Stomach (tissue), 9 donors: ENCODE results near the gene AMELX. TPM values are rescaled to one million over a fixed set of nuclear protein-coding genes. Genes with fewer than 3 reads are reported as not detected.

Source experiments
- DNase-seq, 2 donors: peaks; one replicate each; pipeline versions ENCODE4 v3.0.0 to v3.0.0-alpha.2; 2013 to 2019
- H3K27ac ChIP-seq, 5 donors: fragments of 200-600 bp in 4 of 5; sonication (generic) in 4 of 5; one replicate each; pipeline ENCODE4 v1.5.1; 2013 to 2019; ENCODE audit warnings: mild to moderate bottlenecking in 1 of 5, moderate library complexity in 1 of 5
- H3K27me3 ChIP-seq, 3 donors: fragments of 200-600 bp; sonication (generic); one replicate each; pipeline ENCODE4 v1.5.1; 2017 to 2019; ENCODE audit warnings: mixed run types in 1 of 3
- H3K36me3 ChIP-seq, 4 donors: fragments of 200-600 bp; sonication (generic); 1 replicate in 3 of 4; 2 replicates in 1 of 4; pipeline ENCODE4 v1.5.1; 2016 to 2019
- H3K4me1 ChIP-seq, 4 donors: fragments of 200-600 bp; sonication (generic); one replicate each; pipeline ENCODE4 v1.5.1; 2016 to 2019
- H3K4me3 ChIP-seq, 4 donors: fragments of 200-600 bp; sonication (generic) in 3 of 4; one replicate each; pipeline ENCODE4 v1.5.1; 2016 to 2019; ENCODE audit warnings: mild to moderate bottlenecking in 1 of 4
- H3K9me3 ChIP-seq, 4 donors: fragments of 200-600 bp; sonication (generic); one replicate each; pipeline ENCODE4 v1.5.1; 2016 to 2019
- EP300 ChIP-seq: sonication (generic); formaldehyde crosslinking; IDR thresholded peaks from one replicate; pipeline ENCODE4 v1.6.1; 2017; ENCODE audit warnings: antibody characterized with exemption
- POLR2A ChIP-seq, 4 donors: fragments of 450-650 bp; IDR thresholded peaks; one replicate each; pipeline ENCODE4 v1.6.1; 2016; ENCODE audit warnings: antibody characterized with exemption in 4 of 4, control low read depth in 2 of 4, mild to moderate bottlenecking in 1 of 4, moderate library complexity in 1 of 4
- POLR2AphosphoS5 ChIP-seq, 3 donors: sonication (generic); formaldehyde crosslinking; IDR thresholded peaks; one replicate each; pipeline ENCODE4 v1.6.1; 2016; ENCODE audit warnings: antibody characterized with exemption in 3 of 3
- WGBS, 5 donors: extraction: QIAGEN DNeasy Blood & Tissue Kit in 3 of 5; methylation state at CpG; one replicate each; pipeline versions ENCODE4 v1.1.5 to v1.1.7; 2013 to 2018; 5-methylcytosine and 5-hydroxymethylcytosine counted together
- intact Hi-C: fragments of 100-400 bp; cut with DNase I; formaldehyde crosslinking; loops from one replicate; pipeline ENCODE4 v1.15.1; 2023; ENCODE audit warnings: low total_unique reads
- polyA plus RNA-seq, 3 donors: library from polyadenylated mRNA; stranded (reverse); fragments of 200-250 nt; gene quantifications; one replicate each; pipeline ENCODE4 v1.2.3, GENCODE V29; 2013
- total RNA-seq, 5 donors: library from RNA; depleted of rRNA; stranded (reverse); fragments of >200 nt; gene quantifications; one replicate each; pipeline versions ENCODE4 v1.1.0 to v1.2.3, GENCODE V29; 2014 to 2016
- TF ChIP-seq, protein P1 (sequence below), 7 experiments: fragments of 450-650 bp in 4 of 7; fragments of 200-600 bp in 3 of 7; sonication (generic) in 3 of 7; IDR thresholded peaks; one replicate each; pipeline ENCODE4 v1.5.1; 2016 to 2019; ENCODE audit warnings: antibody characterized with exemption in 7 of 7, control low read depth in 2 of 7, mild to moderate bottlenecking in 1 of 7
- donor health status: healthy with polysubstance abuse.
- donor health status: Bipolar disorder and iron deficiency.
- donor health status: healthy.

The AMELX gene
- total and polyA plus RNA-seq, 8 donors, result not detected

DNA sequence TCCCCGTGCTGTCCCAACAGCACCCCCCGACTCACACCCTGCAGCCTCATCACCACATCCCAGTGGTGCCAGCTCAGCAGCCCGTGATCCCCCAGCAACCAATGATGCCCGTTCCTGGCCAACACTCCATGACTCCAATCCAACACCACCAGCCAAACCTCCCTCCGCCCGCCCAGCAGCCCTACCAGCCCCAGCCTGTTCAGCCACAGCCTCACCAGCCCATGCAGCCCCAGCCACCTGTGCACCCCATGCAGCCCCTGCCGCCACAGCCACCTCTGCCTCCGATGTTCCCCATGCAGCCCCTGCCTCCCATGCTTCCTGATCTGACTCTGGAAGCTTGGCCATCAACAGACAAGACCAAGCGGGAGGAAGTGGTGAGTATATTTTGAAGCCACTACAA is 5.4 kb downstream of the AMELX start:
- Histone ChIP-seq H3K4me1 (peaks cover 0 to 10% (median 0%) of the 10 kb centered on the region in 4 donors), H3K9me3 (no peaks in the 10 kb centered on the region), H3K27me3 (peaks cover 0 to 4% (median 0%) of the 10 kb centered on the region in 3 donors), H3K27ac (no peak overlapping the region), H3K36me3 (no peaks in the 10 kb centered on the region), H3K4me3 (no peak overlapping the region)
- 81 to 96% (median 91%) methylated on average over 6 to 9 of the region's 9 CpGs for WGBS, 5 donors
- no peak for DNase-seq
- TF ChIP-seq POLR2A (IDR thresholded peaks at IDR 0.05) (no peak), EP300 (no peak), POLR2AphosphoS5 (IDR thresholded peaks at IDR 0.05) (no peak)
- TF ChIP-seq, protein P1, sequence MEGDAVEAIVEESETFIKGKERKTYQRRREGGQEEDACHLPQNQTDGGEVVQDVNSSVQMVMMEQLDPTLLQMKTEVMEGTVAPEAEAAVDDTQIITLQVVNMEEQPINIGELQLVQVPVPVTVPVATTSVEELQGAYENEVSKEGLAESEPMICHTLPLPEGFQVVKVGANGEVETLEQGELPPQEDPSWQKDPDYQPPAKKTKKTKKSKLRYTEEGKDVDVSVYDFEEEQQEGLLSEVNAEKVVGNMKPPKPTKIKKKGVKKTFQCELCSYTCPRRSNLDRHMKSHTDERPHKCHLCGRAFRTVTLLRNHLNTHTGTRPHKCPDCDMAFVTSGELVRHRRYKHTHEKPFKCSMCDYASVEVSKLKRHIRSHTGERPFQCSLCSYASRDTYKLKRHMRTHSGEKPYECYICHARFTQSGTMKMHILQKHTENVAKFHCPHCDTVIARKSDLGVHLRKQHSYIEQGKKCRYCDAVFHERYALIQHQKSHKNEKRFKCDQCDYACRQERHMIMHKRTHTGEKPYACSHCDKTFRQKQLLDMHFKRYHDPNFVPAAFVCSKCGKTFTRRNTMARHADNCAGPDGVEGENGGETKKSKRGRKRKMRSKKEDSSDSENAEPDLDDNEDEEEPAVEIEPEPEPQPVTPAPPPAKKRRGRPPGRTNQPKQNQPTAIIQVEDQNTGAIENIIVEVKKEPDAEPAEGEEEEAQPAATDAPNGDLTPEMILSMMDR (IDR thresholded peaks at IDR 0.05), result no peak
- intact Hi-C loops, result no loop called here

DNA sequence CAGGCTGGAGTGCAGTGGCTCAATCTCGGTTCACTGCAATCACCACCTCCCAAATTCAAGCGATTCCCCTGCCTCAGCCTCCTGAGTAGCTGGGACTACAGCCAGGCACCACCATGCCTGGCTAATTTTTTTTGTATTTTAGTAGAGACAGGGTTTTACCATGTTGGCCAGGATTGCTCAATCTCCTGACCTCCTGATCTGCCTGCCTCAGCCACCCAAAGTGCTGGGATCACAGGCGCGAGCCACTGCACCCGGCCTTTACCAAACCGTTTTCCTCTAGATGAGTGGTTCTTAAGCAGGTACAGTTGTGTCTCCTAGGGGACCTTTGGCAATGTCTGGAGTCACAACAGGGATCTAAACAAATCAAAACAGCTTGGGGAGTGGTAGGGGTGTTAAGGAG is 11.6 kb downstream of the AMELX start:
- Histone ChIP-seq H3K27me3 (no peaks in the 10 kb centered on the region), H3K4me3 (no peak overlapping the region), H3K4me1 (peaks cover 0 to 10% (median 0%) of the 10 kb centered on the region in 4 donors), H3K27ac (no peak overlapping the region), H3K36me3 (no peaks in the 10 kb centered on the region), H3K9me3 (no peaks in the 10 kb centered on the region)
- intact Hi-C loops, result no loop called here
- TF ChIP-seq POLR2AphosphoS5 (IDR thresholded peaks at IDR 0.05), result no peak
- DNase-seq, result no peak
- 76 to 94% (median 86%) methylated on average over 4 to 6 of the region's 6 CpGs for WGBS, 5 donors

DNA sequence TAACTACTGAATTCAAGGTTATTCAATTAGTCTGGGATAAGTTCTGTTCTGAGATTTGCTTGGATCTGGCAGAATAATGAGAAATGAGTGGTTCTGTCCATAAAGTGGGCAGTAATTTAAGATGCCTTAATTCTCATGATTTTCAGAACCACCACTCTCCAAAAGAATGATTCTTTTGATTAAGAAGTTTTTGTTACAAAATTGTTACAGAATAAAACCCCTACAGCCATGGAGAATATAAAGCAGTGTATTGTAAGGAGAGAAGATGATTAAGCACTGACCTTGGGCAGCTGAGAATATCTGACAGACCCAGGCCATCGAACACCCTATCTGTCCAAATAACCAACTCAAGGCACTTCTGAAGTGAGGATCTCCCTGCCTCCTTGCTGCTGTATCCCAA is 12.4 kb downstream of the AMELX start:
- 54 to 86% (median 82%) methylated on average over 1 of the region's 1 CpG for WGBS, 5 donors
- H3K4me1 ChIP-seq, result peaks cover 0 to 10% (median 0%) of the 10 kb centered on the region in 4 donors
- no peaks in the 10 kb centered on the region for H3K36me3 ChIP-seq
- no peaks in the 10 kb centered on the region for H3K9me3 ChIP-seq
- no peak overlapping the region for H3K4me3 ChIP-seq
- DNase-seq, result no peak
- TF ChIP-seq POLR2A (IDR thresholded peaks at IDR 0.05) (no peak), POLR2AphosphoS5 (IDR thresholded peaks at IDR 0.05) (no peak), EP300 (no peak)
- TF ChIP-seq, protein P1 (IDR thresholded peaks at IDR 0.05), result no peak
- intact Hi-C loops, result no loop called here
- H3K27ac ChIP-seq, result no peak overlapping the region
- no peaks in the 10 kb centered on the region for H3K27me3 ChIP-seq

DNA sequence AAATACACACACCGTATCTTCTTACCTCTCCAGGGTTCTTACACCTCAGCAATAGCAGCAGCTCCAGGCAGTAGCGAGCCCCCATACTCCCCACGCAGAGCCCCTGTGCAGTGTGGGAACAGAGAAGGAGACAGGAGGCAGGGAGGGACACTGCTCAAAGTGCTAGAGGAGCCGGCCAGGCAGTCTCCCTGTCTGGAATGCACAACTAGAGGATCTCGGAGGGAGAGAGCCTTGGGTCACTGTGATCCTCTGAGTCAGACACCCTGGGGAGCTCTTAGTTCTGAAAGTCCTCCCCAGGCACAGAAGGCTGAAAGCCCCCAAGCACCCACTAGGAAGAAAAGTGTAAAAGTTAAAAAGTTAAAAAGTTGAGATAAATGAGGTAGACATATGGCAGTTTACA is 16.0 kb downstream of the AMELX start:
- intact Hi-C loops, result no loop called here
- no peak for DNase-seq
- H3K4me3 ChIP-seq, result no peak overlapping the region
- H3K9me3 ChIP-seq, result no peaks in the 10 kb centered on the region
- no peak overlapping the region for H3K27ac ChIP-seq
- no peaks in the 10 kb centered on the region for H3K4me1 ChIP-seq
- H3K27me3 ChIP-seq, result no peaks in the 10 kb centered on the region
- TF ChIP-seq EP300 (no peak), POLR2A (IDR thresholded peaks at IDR 0.05) (no peak), POLR2AphosphoS5 (IDR thresholded peaks at IDR 0.05) (no peak)
- TF ChIP-seq, protein P1 (IDR thresholded peaks at IDR 0.05), result no peak
- no peaks in the 10 kb centered on the region for H3K36me3 ChIP-seq
- whole genome bisulfite sequencing, 5 donors, result 65 to 90% (median 80%) methylated on average over 5 of the region's 5 CpGs

DNA sequence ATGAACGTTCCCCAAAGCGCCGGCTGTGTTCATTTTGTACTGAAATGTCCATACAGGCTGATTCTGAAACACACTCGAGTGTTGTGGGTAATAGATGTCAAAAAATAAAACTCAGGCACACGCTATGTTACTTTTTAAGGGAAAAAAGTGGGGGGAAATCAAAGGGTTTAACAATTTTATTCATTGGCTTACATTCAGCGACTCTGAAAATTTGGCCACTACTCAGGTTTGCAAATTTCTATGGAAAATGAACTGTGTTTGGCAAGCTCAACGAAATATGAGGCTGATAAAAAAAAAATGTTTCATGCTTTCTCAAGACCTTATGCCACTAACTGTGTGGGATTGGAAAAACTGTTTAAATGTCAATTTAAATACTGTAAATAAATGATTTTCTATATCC is 18.5 kb downstream of the AMELX start:
- H3K27ac ChIP-seq, result no peak overlapping the region
- no peaks in the 10 kb centered on the region for H3K4me1 ChIP-seq
- TF ChIP-seq POLR2AphosphoS5 (IDR thresholded peaks at IDR 0.05) (no peak), EP300 (no peak), POLR2A (IDR thresholded peaks at IDR 0.05) (no peak)
- TF ChIP-seq, protein P1 (IDR thresholded peaks at IDR 0.05), result no peak
- intact Hi-C loops, result no loop called here
- H3K36me3 ChIP-seq, result no peaks in the 10 kb centered on the region
- 61 to 79% (median 69%) methylated on average over 7 of the region's 7 CpGs for WGBS, 5 donors
- H3K27me3 ChIP-seq, result no peaks in the 10 kb centered on the region
- H3K4me3 ChIP-seq, result no peak overlapping the region
- no peaks in the 10 kb centered on the region for H3K9me3 ChIP-seq
- DNase-seq, result peak in 1 of 2 donors; percentile 29
